CD8-positive, alpha-beta memory T cell (primary cell): ENCODE results near the gene TBC1D9B. TPM values are rescaled to one million over a fixed set of nuclear protein-coding genes. Genes with fewer than 3 reads are reported as not detected.
A peak's percentile ranks its signal among the peaks of the same experiment; 100 is the strongest.

ENCODE experiments used
- CTCF ChIA-PET: fragments of 350-600 bp; sonication (Branson Sonifier 250); formaldehyde crosslinking; loops from one replicate; lab custom pipeline; 2021; ENCODE audit warnings: antibody characterized with exemption; lab: Charles Lee
- POLR2A ChIA-PET: fragments of 350-600 bp; sonication (Branson Sonifier 250); formaldehyde crosslinking; loops from one replicate; lab custom pipeline; 2021; ENCODE audit warnings: antibody characterized with exemption; lab: Charles Lee
- DNase-seq, 5 donors: peaks; one replicate each; pipeline versions ENCODE4 v3.0.0 to v3.0.0-alpha.2; 2020 to 2022; ENCODE audit warnings: mixed read lengths in 1 of 5
- H3K27ac ChIP-seq: one replicate; pipeline ENCODE4 v1.7.0; 2013; ENCODE audit warnings: low read depth, mild to moderate bottlenecking, low read length, moderate library complexity
- H3K27me3 ChIP-seq: 2 replicates; pipeline ENCODE4 v1.7.0; 2013; ENCODE audit warnings: low read length, mild to moderate bottlenecking; ENCODE audit not compliant: insufficient read depth, poor library complexity, severe bottlenecking
- H3K36me3 ChIP-seq: 2 replicates; pipeline ENCODE4 v1.7.0; 2013; ENCODE audit warnings: mild to moderate bottlenecking, low read length, moderate library complexity; ENCODE audit not compliant: insufficient read depth
- H3K4me1 ChIP-seq: 2 replicates; pipeline ENCODE4 v1.7.0; 2013; ENCODE audit warnings: mild to moderate bottlenecking, low read length, moderate library complexity; ENCODE audit not compliant: insufficient read depth
- H3K4me3 ChIP-seq: 2 replicates; pipeline ENCODE4 v1.7.0; 2013; ENCODE audit warnings: mild to moderate bottlenecking, low read length
- H3K9me3 ChIP-seq: 2 replicates; pipeline ENCODE4 v1.7.0; 2013; ENCODE audit warnings: mild to moderate bottlenecking, low read length
- H3K27ac Mint-ChIP-seq, 8 donors: one replicate each; pipeline ENCODE4 v1.8.0; 2020 to 2021; ENCODE audit warnings: mixed read lengths in 8 of 8, mild to moderate bottlenecking in 6 of 8, inconsistent platforms in 3 of 8, moderate library complexity in 3 of 8
- H3K27me3 Mint-ChIP-seq, 2 donors: one replicate each; pipeline ENCODE4 v1.8.0; 2020 to 2021; ENCODE audit warnings: mixed read lengths in 2 of 2, mild to moderate bottlenecking in 1 of 2, moderate library complexity in 1 of 2
- H3K36me3 Mint-ChIP-seq, 3 donors: one replicate each; pipeline ENCODE4 v1.8.0; 2020 to 2021; ENCODE audit warnings: mixed read lengths in 3 of 3, inconsistent platforms in 1 of 3, mild to moderate bottlenecking in 1 of 3
- H3K4me1 Mint-ChIP-seq, 3 donors: one replicate each; pipeline ENCODE4 v1.8.0; 2020 to 2021; ENCODE audit warnings: mixed read lengths in 3 of 3, inconsistent platforms in 1 of 3, mild to moderate bottlenecking in 1 of 3
- H3K4me3 Mint-ChIP-seq, 7 donors: one replicate each; pipeline ENCODE4 v1.8.0; 2020 to 2021; ENCODE audit warnings: mixed read lengths in 7 of 7, mild to moderate bottlenecking in 6 of 7, moderate library complexity in 4 of 7, inconsistent platforms in 2 of 7
- H3K9me3 Mint-ChIP-seq, 5 donors: one replicate each; pipeline ENCODE4 v1.8.0; 2020 to 2022; ENCODE audit warnings: mixed read lengths in 5 of 5, mild to moderate bottlenecking in 3 of 5, moderate library complexity in 2 of 5, inconsistent platforms in 1 of 5
- polyA plus RNA-seq: library from polyadenylated mRNA; unstranded; fragments of 300-500 nt; fragmentation: Illumina TruSeq; gene quantifications from one replicate; pipeline ENCODE4 v1.2.3, GENCODE V29; 2021
- total RNA-seq, 2 experiments: library from RNA; stranded (reverse); gene quantifications; one replicate each; pipeline ENCODE4 v1.2.3, GENCODE V29; 2021

TBC1D9B gene
- total and polyA plus RNA-seq, 3 experiments from 2014 or later = 43.9 to 74.8 (median 73.7) TPM

- POLR2A ChIA-PET = no interaction called here
- Mint-ChIP-seq H3K27me3 (no peaks in the 10 kb centered on the region), H3K4me3 (peak overlapping the region in 1 of 7 donors; percentile 48), H3K36me3 (peaks cover 3 to 31% (median 5%) of the 10 kb centered on the region in 3 donors), H3K27ac (peak overlapping the region in 1 of 8 donors; percentile 54), H3K9me3 (no peaks in the 10 kb centered on the region), H3K4me1 (peaks cover 18 to 45% (median 21%) of the 10 kb centered on the region in 3 donors)
- no peak overlapping the region for H3K4me3 ChIP-seq
- H3K4me1 ChIP-seq = peaks cover 6% of the 10 kb centered on the region
- no peaks in the 10 kb centered on the region for H3K27me3 ChIP-seq
- peaks cover 26% of the 10 kb centered on the region for H3K36me3 ChIP-seq
- H3K27ac ChIP-seq = no peak overlapping the region
- DNase-seq = peak in 1 of 5 donors; percentile 26
- H3K9me3 ChIP-seq = no peaks in the 10 kb centered on the region
- CTCF ChIA-PET = interaction anchor here (1.7 kb wide), 1 partner anchor 11 kb away, joined by 4 read pairs; no protein-coding TSS in a partner anchor
Observed at GRCh38 chr5:179854356-179854755, 53.3 kb downstream of the TBC1D9B start.

GRCh38 chr5:179852993-179853547, 54.6 kb downstream of the TBC1D9B start:
- Histone ChIP-seq H3K36me3 (peaks cover 35% of the 10 kb centered on the region), H3K27ac (no peak overlapping the region), H3K4me1 (peaks cover 6% of the 10 kb centered on the region), H3K9me3 (no peaks in the 10 kb centered on the region), H3K27me3 (no peaks in the 10 kb centered on the region), H3K4me3 (no peak overlapping the region)
- peak overlapping the region in 1 of 8 donors; percentile 90 for H3K27ac Mint-ChIP-seq
- no peak overlapping the region for H3K4me3 Mint-ChIP-seq
- no peak for DNase-seq
- CTCF ChIA-PET = interaction anchor here (1.7 kb wide), 1 partner anchor 9 kb away, joined by 4 read pairs; no protein-coding TSS in a partner anchor
- POLR2A ChIA-PET = no interaction called here
- no peaks in the 10 kb centered on the region for H3K27me3 Mint-ChIP-seq
- H3K9me3 Mint-ChIP-seq = no peaks in the 10 kb centered on the region
- H3K36me3 Mint-ChIP-seq = peaks cover 3 to 24% (median 5%) of the 10 kb centered on the region in 3 donors
- H3K4me1 Mint-ChIP-seq = peaks cover 13 to 40% (median 16%) of the 10 kb centered on the region in 3 donors

DNA sequence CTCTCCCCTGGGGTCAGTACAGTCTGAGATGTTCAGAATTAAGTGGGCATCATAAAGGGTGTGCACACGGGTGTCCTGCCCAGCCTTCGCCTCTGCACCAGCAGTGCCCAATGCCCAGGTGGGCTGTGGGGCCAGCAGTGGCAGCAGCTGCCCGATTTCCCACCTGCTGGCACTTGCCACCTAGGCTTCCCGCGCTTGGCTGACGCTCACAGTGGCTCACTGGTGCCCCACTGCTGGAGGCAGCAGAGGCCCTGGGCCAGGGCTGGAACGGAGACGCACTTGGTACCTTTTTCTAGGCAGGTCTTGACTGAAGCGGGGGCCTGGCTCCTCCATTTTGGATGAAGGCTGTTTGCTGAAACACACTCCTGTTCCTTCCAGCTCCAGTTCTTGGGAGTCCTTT, 66.1 kb downstream of the TBC1D9B start:
- Mint-ChIP-seq H3K4me3 (no peak overlapping the region), H3K27ac (peak overlapping the region in 3 of 8 donors; percentile 20 to 76 (median 32)), H3K36me3 (peaks cover 6 to 75% (median 12%) of the 10 kb centered on the region in 3 donors), H3K9me3 (no peaks in the 10 kb centered on the region), H3K27me3 (no peaks in the 10 kb centered on the region), H3K4me1 (peaks cover 7 to 11% (median 8%) of the 10 kb centered on the region in 3 donors)
- DNase-seq = no peak
- Histone ChIP-seq H3K9me3 (no peaks in the 10 kb centered on the region), H3K27me3 (no peaks in the 10 kb centered on the region), H3K4me1 (peaks cover 10% of the 10 kb centered on the region), H3K27ac (no peak overlapping the region), H3K36me3 (peaks cover 36% of the 10 kb centered on the region), H3K4me3 (no peak overlapping the region)
- POLR2A ChIA-PET = no interaction called here
- CTCF ChIA-PET = interaction anchor here (1.8 kb wide), 1 partner anchor 39 kb away, joined by 6 read pairs; no protein-coding TSS in a partner anchor

DNA sequence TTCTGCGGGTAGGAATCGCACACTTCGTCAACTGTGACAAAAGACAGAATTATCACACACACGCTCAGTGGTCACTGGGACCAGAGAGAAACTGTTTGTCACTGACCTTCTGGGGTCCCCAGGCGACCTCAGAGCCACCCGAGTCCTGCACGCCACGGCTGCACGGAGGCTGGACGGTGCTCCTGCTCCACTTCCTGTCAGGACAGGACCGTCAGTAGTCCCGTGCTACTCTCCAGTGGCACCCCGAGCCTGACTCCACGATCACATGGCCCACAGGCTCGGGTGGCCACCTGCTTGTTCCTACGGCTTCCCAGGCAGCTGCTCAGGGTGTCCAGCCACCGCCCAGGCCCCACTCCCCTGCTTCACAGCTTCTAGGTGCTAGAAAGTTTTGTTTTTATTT, 66.9 kb downstream of the TBC1D9B start:
- Mint-ChIP-seq H3K4me3 (no peak overlapping the region), H3K36me3 (peaks cover 5 to 76% (median 16%) of the 10 kb centered on the region in 3 donors), H3K27ac (peak overlapping the region in 2 of 8 donors; percentile 20 to 80), H3K9me3 (no peaks in the 10 kb centered on the region), H3K4me1 (peaks cover 15 to 20% (median 16%) of the 10 kb centered on the region in 3 donors), H3K27me3 (no peaks in the 10 kb centered on the region)
- no peak for DNase-seq
- Histone ChIP-seq H3K36me3 (peaks cover 44% of the 10 kb centered on the region), H3K27me3 (no peaks in the 10 kb centered on the region), H3K27ac (no peak overlapping the region), H3K4me1 (peaks cover 18% of the 10 kb centered on the region), H3K4me3 (no peak overlapping the region), H3K9me3 (no peaks in the 10 kb centered on the region)
- CTCF ChIA-PET = interaction anchor here (1.8 kb wide), 1 partner anchor 38 kb away, joined by 6 read pairs; no protein-coding TSS in a partner anchor
- POLR2A ChIA-PET = no interaction called here

DNA sequence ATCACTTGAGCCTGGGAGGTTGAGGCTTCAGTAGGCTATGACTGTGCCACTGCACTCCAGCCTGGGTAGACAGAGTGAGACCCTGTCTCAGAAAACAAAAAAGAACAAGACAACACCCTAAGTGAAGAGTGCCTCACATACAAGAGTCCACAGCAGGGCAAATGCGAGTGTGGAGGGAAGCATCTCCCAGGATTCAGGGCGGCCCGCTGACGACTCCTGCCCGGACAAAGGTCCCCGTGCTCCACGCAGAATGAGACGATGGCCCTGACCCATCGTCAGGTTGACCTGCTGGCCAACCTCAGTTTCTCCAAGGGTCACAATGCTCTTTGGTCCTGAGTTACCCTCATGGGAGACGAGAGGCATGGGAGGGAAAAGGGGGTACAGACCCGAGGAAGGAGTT, 67.4 kb downstream of the TBC1D9B start:
- H3K4me1 Mint-ChIP-seq = peaks cover 15 to 24% (median 16%) of the 10 kb centered on the region in 3 donors
- H3K36me3 ChIP-seq = peaks cover 44% of the 10 kb centered on the region
- POLR2A ChIA-PET = no interaction called here

DNA sequence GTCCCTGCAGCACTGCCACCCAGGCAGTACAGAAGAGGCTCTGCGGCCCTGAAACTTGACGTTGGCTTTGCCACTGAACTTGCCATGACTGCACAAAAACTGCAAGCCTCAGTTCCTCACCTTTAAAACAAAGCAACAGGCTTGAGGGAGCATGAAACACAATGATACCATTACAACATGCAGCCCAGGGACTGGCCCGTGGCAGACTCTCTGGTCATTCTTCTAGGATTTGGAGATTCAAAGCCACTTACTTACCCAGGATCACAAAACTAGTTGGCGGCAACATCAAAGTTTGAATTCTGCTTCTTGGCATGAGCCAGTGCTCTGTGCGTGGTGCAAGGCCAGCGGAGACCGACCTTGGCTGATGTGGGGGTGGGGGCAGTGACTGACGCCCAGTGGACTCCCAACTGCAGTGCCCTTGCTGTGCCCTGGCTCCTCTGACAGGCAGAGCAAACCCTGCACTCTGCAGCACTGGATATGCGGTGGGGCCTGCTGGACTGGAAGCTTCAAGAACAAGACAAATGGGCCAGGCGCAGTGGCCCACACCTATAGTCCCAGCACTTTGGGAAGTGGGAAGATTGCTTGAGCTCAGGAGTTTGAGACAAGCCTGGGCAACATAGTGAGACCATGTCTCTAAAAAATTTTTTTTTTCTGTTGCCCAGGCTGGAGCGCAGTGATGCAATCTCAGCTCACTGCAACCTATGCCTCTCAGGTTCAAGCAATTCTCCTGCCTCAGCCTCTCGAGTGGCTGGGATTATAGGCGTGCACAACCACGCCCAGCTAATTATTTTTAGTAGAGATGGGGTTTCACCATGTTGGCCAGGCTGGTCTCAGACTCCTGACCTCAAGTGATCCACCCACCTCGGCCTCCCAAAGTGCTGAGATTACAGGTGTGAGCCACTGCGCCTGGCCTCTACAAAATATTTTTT, 68.1 kb downstream of the TBC1D9B start:
- Histone ChIP-seq H3K4me1 (peaks cover 18% of the 10 kb centered on the region), H3K9me3 (no peaks in the 10 kb centered on the region), H3K27me3 (no peaks in the 10 kb centered on the region), H3K27ac (no peak overlapping the region), H3K36me3 (peaks cover 44% of the 10 kb centered on the region), H3K4me3 (no peak overlapping the region)
- no peak for DNase-seq
- Mint-ChIP-seq H3K36me3 (peaks cover 4 to 78% (median 15%) of the 10 kb centered on the region in 3 donors), H3K4me1 (peaks cover 15 to 25% (median 16%) of the 10 kb centered on the region in 3 donors), H3K27me3 (no peaks in the 10 kb centered on the region), H3K4me3 (no peak overlapping the region), H3K9me3 (no peaks in the 10 kb centered on the region), H3K27ac (peak overlapping the region in 5 of 8 donors; percentile 35 to 84 (median 58))
- ChIA-PET CTCF (no interaction called here), POLR2A (no interaction called here)

More for the DNA sequence above, 67.4 kb downstream of the TBC1D9B start:
- Histone ChIP-seq H3K27me3 (no peaks in the 10 kb centered on the region), H3K4me3 (no peak overlapping the region), H3K9me3 (no peaks in the 10 kb centered on the region), H3K4me1 (peaks cover 18% of the 10 kb centered on the region), H3K27ac (no peak overlapping the region)
- no peaks in the 10 kb centered on the region for H3K27me3 Mint-ChIP-seq
- H3K36me3 Mint-ChIP-seq = peaks cover 4 to 78% (median 17%) of the 10 kb centered on the region in 3 donors
- H3K27ac Mint-ChIP-seq = peak overlapping the region in 2 of 8 donors; percentile 51 to 80
- CTCF ChIA-PET = no interaction called here
- H3K4me3 Mint-ChIP-seq = no peak overlapping the region
- H3K9me3 Mint-ChIP-seq = no peaks in the 10 kb centered on the region
- DNase-seq = no peak

DNA sequence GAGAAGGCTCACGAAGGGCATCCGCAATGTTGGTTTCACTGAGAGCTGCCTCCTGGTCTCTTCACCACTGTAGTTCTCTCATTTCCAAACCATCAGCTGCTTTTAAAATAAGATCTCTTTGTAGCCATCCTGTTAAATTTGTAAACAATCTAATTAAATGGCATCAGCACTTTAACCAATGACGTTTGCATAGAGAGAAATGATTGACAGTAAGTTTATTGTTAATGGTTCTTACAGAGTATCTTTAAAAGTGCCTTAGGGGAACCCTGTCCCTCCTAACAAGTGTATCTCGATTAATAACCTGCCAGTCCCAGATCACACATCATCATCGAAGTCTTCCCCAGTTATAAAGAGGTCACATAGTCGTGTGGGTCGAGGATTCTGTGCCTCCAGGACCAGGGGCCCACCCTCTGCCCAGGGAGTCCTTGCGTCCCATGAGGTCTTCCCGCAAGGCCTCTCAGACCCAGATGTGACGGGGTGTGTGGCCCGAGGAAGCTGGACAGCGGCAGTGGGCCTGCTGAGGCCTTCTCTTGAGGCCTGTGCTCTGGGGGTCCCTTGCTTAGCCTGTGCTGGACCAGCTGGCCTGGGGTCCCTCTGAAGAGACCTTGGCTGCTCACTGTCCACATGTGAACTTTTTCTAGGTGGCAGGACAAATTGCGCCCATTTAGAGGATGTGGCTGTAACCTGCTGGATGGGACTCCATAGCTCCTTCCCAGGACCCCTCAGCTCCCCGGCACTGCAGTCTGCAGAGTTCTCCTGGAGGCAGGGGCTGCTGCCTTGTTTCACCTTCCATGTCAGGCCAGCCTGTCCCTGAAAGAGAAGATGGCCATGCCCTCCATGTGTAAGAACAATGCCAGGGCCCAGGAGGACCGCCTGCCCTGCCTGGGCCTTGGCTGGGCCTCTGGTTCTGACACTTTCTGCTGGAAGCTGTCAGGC, 70.4 kb downstream of the TBC1D9B start:
- no peak overlapping the region for H3K4me3 ChIP-seq
- H3K27me3 Mint-ChIP-seq = peaks cover 0 to 2% of the 10 kb centered on the region in 2 donors
- peak overlapping the region; percentile 81 to 97 (median 92) for H3K27ac Mint-ChIP-seq
- peaks cover 4 to 82% (median 15%) of the 10 kb centered on the region in 3 donors for H3K36me3 Mint-ChIP-seq
- peak overlapping the region; percentile 51 for H3K27ac ChIP-seq
- no peaks in the 10 kb centered on the region for H3K9me3 Mint-ChIP-seq
- peaks cover 18% of the 10 kb centered on the region for H3K4me1 ChIP-seq
- peaks cover 60% of the 10 kb centered on the region for H3K36me3 ChIP-seq
- no peaks in the 10 kb centered on the region for H3K9me3 ChIP-seq
- no peak for DNase-seq
- peaks cover 16 to 31% (median 16%) of the 10 kb centered on the region in 3 donors for H3K4me1 Mint-ChIP-seq
- POLR2A ChIA-PET = interaction anchor here (0.8 to 1.8 kb wide), 3 partner anchors 15 to 74 kb away, joined by 4 to 9 read pairs (median 6); no protein-coding TSS in a partner anchor
- H3K27me3 ChIP-seq = no peaks in the 10 kb centered on the region
- H3K4me3 Mint-ChIP-seq = peak overlapping the region in 6 of 7 donors; percentile 28 to 72 (median 64)
- CTCF ChIA-PET = interaction anchor here (1.1 to 1.9 kb wide), 3 partner anchors 15 to 74 kb away, joined by 3 to 4 read pairs (median 4); no protein-coding TSS in a partner anchor
